Measurements from ENCODE around the gene TPST2. TPM values are rescaled to one million over a fixed set of nuclear protein-coding genes. Genes with fewer than 3 reads are reported as not detected.
A peak's percentile ranks its signal among the peaks of the same experiment; 100 is the strongest.

Gene TPST2
- total RNA-seq, 2 experiments from 2014 or later = 30.7 to 33.6 TPM

DNA sequence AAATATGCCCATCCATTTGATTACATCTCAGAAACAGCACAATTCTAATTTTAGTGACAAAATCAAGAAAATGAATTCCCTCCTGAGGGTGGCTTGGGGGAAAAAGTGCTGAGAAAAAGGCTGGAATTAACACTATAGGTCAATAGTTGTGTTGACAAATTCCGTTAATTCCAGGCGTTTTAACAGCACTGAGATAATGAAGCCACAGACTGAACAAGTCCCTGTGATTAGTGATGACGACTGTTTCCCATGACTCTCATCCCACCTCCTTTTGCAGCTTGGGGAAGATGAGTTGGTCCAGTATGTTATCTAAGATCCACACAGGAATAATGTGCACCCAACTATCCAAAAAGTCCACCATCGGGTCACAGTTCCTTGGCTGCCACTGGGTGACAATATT lies 93.5 kb downstream of the TPST2 start:
- Mint-ChIP-seq H3K4me1 (ENCODE audit: low read depth) (peaks cover 11% of the 10 kb centered on the region), H3K27ac (no peak overlapping the region), H3K36me3 (ENCODE audit: low read depth) (peaks cover 54% of the 10 kb centered on the region), H3K9me3 (no peaks in the 10 kb centered on the region), H3K4me3 (no peak overlapping the region), H3K27me3 (no peaks in the 10 kb centered on the region)
- intact Hi-C loops (cut with micrococcal nuclease) = no loop called here
- POLR2A ChIA-PET = interaction anchor here (0.9 to 1.3 kb wide), 2 partner anchors 12 to 20 kb away, joined by 3 to 4 read pairs; no protein-coding TSS in a partner anchor
- no peak for ATAC-seq
- TF ChIP-seq, protein P1, sequence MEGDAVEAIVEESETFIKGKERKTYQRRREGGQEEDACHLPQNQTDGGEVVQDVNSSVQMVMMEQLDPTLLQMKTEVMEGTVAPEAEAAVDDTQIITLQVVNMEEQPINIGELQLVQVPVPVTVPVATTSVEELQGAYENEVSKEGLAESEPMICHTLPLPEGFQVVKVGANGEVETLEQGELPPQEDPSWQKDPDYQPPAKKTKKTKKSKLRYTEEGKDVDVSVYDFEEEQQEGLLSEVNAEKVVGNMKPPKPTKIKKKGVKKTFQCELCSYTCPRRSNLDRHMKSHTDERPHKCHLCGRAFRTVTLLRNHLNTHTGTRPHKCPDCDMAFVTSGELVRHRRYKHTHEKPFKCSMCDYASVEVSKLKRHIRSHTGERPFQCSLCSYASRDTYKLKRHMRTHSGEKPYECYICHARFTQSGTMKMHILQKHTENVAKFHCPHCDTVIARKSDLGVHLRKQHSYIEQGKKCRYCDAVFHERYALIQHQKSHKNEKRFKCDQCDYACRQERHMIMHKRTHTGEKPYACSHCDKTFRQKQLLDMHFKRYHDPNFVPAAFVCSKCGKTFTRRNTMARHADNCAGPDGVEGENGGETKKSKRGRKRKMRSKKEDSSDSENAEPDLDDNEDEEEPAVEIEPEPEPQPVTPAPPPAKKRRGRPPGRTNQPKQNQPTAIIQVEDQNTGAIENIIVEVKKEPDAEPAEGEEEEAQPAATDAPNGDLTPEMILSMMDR (IDR thresholded peaks at IDR 0.05) = no peak
- DNase-seq = no peak
- CTCF ChIA-PET = no interaction called here

- ChIA-PET CTCF (interaction anchor here (1.1 to 1.7 kb wide), 3 partner anchors 9 to 127 kb away, joined by 3 to 8 read pairs (median 4); no protein-coding TSS in a partner anchor), POLR2A (interaction anchor here (1.7 to 2.4 kb wide), 2 partner anchors 9 to 10 kb away, joined by 6 to 9 read pairs; no protein-coding TSS in a partner anchor)
- intact Hi-C loops (cut with micrococcal nuclease) = no loop called here
- H3K27me3 Mint-ChIP-seq = no peaks in the 10 kb centered on the region
- H3K27ac Mint-ChIP-seq = peak overlapping the region; percentile 82
- peaks cover 54% of the 10 kb centered on the region for H3K36me3 Mint-ChIP-seq (ENCODE audit: low read depth)
- TF ChIP-seq, protein P1 (IDR thresholded peaks at IDR 0.05) = no peak
- H3K4me1 Mint-ChIP-seq (ENCODE audit: low read depth) = peaks cover 11% of the 10 kb centered on the region
- H3K4me3 Mint-ChIP-seq = no peak overlapping the region
- ATAC-seq = no peak
- no peak for DNase-seq
- H3K9me3 Mint-ChIP-seq = no peaks in the 10 kb centered on the region
Observed at GRCh38 chr22:26494506-26494905, 95.4 kb downstream of the TPST2 start.

GRCh38 chr22:26492220-26492619 lies 97.7 kb downstream of the TPST2 start:
- POLR2A ChIA-PET = interaction anchor here (0.9 to 2.3 kb wide), 2 partner anchors 10 to 61 kb away, joined by 3 to 14 read pairs; partner anchors contain the start of genes HPS4 and SRRD
- Mint-ChIP-seq H3K36me3 (ENCODE audit: low read depth) (peaks cover 53% of the 10 kb centered on the region), H3K4me3 (no peak overlapping the region), H3K9me3 (no peaks in the 10 kb centered on the region), H3K27ac (peak overlapping the region; percentile 46), H3K4me1 (ENCODE audit: low read depth) (peaks cover 11% of the 10 kb centered on the region), H3K27me3 (no peaks in the 10 kb centered on the region)
- CTCF ChIA-PET = interaction anchor here (1.1 to 1.8 kb wide), 3 partner anchors 9 to 11 kb away, joined by 3 to 13 read pairs (median 3); no protein-coding TSS in a partner anchor
- DNase-seq = no peak
- no peak for ATAC-seq
- TF ChIP-seq, protein P1 (IDR thresholded peaks at IDR 0.05) = no peak
- intact Hi-C loops (cut with micrococcal nuclease) = no loop called here

DNA sequence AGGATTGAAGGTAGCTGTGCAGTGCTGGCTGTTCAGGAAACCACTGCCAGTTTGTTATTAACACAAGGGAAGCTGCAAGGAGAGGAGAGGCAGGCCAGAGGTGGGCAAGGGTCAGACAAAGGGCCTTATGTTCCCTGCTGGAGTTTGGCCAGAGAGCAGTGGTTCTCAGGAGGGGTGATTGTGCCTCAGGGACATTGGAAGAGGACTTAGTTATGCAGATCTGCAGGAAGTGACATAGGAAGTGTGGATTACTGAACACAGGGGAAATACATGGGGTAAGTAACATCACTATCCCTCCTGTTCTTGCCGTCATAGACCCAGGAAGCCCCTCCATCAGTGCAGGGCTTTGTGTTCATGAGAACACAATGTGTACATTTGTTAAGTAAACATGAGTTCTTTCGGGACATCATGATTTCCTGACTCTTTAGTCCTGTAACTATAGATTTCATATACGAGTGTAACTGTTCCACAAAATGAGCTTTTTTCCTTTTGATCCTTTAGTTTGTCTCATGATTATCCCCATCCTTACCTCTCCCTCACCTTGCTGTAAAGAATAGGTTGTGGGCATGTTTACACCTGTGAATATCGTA lies 100.4 kb downstream of the TPST2 start:
- ChIA-PET POLR2A (interaction anchor here (0.6 to 1.8 kb wide), 4 partner anchors 10 to 173 kb away, joined by 3 to 7 read pairs (median 4); no protein-coding TSS in a partner anchor), CTCF (interaction anchor here (0.7 to 2.0 kb wide), 3 partner anchors 12 to 176 kb away, joined by 3 to 5 read pairs (median 3); no protein-coding TSS in a partner anchor)
- intact Hi-C loops (cut with micrococcal nuclease) = no loop called here
- Mint-ChIP-seq H3K36me3 (ENCODE audit: low read depth) (peaks cover 47% of the 10 kb centered on the region), H3K27ac (peak overlapping the region; percentile 61), H3K9me3 (no peaks in the 10 kb centered on the region), H3K4me3 (no peak overlapping the region), H3K27me3 (no peaks in the 10 kb centered on the region), H3K4me1 (ENCODE audit: low read depth) (peaks cover 29% of the 10 kb centered on the region)
- TF ChIP-seq, protein P1 (IDR thresholded peaks at IDR 0.05) = no peak
- DNase-seq (no peak), ATAC-seq (no peak)

DNA sequence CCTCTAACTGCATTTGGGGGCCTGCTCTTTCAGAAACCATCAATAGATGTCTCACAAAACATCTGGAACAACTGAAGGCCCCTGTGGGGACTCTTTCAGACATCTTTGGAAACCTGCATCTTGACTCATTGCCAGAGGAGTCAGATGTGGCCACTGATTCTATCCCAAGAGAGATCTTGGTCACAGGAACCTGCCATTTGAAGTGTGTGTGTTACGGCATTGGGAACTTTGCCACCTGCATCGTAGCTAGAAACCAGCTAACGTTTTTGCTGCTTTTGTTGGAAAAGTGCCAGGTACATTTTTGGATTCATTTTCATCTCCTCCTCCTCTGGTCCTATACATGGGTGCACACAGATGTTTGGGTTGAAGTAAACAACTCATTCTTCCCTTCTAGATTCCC lies 101.9 kb downstream of the TPST2 start:
- ChIA-PET CTCF (no interaction called here), POLR2A (no interaction called here)
- DNase-seq (no peak), ATAC-seq (no peak)
- no peaks in the 10 kb centered on the region for H3K27me3 Mint-ChIP-seq
- TF ChIP-seq, protein P1 (IDR thresholded peaks at IDR 0.05) = no peak
- peaks cover 22% of the 10 kb centered on the region for H3K4me1 Mint-ChIP-seq (ENCODE audit: low read depth)
- no peaks in the 10 kb centered on the region for H3K9me3 Mint-ChIP-seq
- intact Hi-C loops (cut with micrococcal nuclease) = no loop called here
- H3K36me3 Mint-ChIP-seq (ENCODE audit: low read depth) = peaks cover 34% of the 10 kb centered on the region
- H3K4me3 Mint-ChIP-seq = no peak overlapping the region
- H3K27ac Mint-ChIP-seq = peak overlapping the region; percentile 63
